ENCODE data around the gene MBNL1. TPM values are rescaled to one million over a fixed set of nuclear protein-coding genes. Genes with fewer than 3 reads are reported as not detected.

The MBNL1 gene
- total RNA-seq, 4 donors from 2014 or later: 353 to 653 (median 495) TPM

DNA sequence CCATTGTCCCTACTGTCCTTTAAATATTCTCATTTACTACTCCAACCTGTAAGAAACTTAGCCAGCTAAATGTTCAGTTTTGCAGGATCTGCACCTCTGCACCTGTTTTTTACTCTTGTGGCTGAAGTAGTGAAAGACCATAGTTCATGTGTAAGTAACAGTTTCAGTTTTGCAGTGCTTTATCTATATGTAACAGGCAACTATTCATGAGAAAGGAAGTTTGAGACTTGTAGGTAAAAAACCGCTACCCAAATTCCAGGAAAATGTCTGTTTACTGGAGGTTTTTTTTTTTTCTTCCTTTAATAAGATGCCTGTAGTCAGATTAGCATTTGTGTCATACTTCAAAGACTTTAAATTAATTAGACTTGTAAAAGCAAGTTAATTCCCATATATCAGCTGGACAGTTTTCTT, 25.4 kb upstream of the MBNL1 start:
- 80 to 90% methylated on average over 1 of the region's 1 CpG for WGBS, 2 donors
- H3K27me3 ChIP-seq: no peaks in the 10 kb centered on the region
- H3K36me3 ChIP-seq: no peaks in the 10 kb centered on the region
- peak overlapping the region in 1 of 4 donors; percentile 68 for H3K27ac ChIP-seq
- peaks cover 0 to 5% (median 2%) of the 10 kb centered on the region in 4 donors for H3K4me1 ChIP-seq
- no peaks in the 10 kb centered on the region for H3K9me3 ChIP-seq
- DNase-seq (ENCODE audit: low spot score in 2 of 2): no peak
- TF ChIP-seq POLR2A (IDR thresholded peaks at IDR 0.05) (no peak), EP300 (IDR thresholded peaks at IDR 0.05) (no peak)
- TF ChIP-seq, protein P1, sequence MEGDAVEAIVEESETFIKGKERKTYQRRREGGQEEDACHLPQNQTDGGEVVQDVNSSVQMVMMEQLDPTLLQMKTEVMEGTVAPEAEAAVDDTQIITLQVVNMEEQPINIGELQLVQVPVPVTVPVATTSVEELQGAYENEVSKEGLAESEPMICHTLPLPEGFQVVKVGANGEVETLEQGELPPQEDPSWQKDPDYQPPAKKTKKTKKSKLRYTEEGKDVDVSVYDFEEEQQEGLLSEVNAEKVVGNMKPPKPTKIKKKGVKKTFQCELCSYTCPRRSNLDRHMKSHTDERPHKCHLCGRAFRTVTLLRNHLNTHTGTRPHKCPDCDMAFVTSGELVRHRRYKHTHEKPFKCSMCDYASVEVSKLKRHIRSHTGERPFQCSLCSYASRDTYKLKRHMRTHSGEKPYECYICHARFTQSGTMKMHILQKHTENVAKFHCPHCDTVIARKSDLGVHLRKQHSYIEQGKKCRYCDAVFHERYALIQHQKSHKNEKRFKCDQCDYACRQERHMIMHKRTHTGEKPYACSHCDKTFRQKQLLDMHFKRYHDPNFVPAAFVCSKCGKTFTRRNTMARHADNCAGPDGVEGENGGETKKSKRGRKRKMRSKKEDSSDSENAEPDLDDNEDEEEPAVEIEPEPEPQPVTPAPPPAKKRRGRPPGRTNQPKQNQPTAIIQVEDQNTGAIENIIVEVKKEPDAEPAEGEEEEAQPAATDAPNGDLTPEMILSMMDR (IDR thresholded peaks at IDR 0.05): no peak
- peak overlapping the region in 1 of 4 donors; percentile 17 for H3K4me3 ChIP-seq

DNA sequence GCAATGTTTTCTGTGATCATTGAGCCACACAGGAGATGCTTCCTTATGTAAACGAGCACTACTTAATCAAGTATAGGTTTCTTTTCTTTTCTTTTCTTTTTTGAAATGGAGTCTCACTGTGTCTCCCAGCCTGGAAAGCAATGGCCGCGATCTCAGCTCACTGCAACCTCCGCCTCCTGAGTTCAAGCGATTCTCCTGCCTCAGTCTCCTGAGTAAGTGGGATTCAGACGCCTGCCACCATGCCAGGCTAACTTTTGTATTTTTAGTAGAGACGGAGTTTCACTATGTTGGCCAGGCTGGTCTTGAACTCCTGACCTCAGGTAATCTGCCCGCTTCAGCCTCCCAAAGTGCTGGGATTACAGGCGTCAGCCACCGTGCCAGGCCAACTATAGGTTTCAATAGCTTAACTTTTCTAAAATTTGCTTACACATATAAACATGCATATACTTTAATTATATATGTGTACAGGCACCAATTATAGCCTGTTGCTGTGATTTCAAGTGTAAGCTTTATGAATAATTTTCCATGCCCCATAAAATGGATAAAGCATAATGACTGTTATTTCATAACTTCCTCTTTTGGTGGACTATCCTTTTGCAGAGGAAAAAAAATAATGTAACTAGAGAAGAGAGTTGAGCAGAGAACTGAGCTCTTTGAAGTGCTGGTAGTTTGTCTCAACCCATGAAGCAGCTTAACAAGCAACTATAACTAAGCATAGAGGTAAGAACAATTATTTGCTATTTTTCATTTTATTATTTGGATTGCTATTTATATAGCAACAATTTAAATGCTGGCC, 24.8 kb upstream of the MBNL1 start:
- no peaks in the 10 kb centered on the region for H3K27me3 ChIP-seq
- H3K4me3 ChIP-seq: peak overlapping the region in 1 of 4 donors; percentile 17
- TF ChIP-seq, protein P1 (IDR thresholded peaks at IDR 0.05): no peak
- TF ChIP-seq EP300 (IDR thresholded peaks at IDR 0.05) (no peak), POLR2A (IDR thresholded peaks at IDR 0.05) (no peak)
- no peaks in the 10 kb centered on the region for H3K36me3 ChIP-seq
- no peaks in the 10 kb centered on the region for H3K9me3 ChIP-seq
- no peak for DNase-seq (ENCODE audit: low spot score in 2 of 2)
- peak overlapping the region in 1 of 4 donors; percentile 68 for H3K27ac ChIP-seq
- WGBS, 2 donors: 85 to 94% methylated on average over 10 of the region's 10 CpGs
- peaks cover 0 to 5% (median 2%) of the 10 kb centered on the region in 4 donors for H3K4me1 ChIP-seq

DNA sequence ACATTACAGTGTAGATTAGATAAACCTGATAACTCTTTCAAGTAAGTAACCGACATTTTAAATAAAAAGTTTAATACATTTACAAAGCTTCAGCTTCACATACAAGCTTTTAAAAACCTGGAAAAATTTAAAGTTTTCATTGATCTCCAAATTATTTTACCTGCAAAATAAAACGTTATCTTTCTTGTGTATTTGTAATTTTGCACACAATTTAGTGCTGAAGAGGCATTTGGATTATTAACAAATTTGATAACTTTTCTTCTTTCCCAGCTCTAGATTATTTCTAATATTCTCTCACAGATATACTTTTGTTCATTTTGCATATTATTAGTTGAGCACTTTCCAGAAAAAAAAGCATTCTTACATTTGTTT, 24.2 kb upstream of the MBNL1 start:
- H3K4me1 ChIP-seq: peaks cover 0 to 5% (median 2%) of the 10 kb centered on the region in 4 donors
- H3K9me3 ChIP-seq: no peaks in the 10 kb centered on the region
- H3K27me3 ChIP-seq: no peaks in the 10 kb centered on the region
- TF ChIP-seq EP300 (IDR thresholded peaks at IDR 0.05) (no peak), POLR2A (IDR thresholded peaks at IDR 0.05) (no peak)
- TF ChIP-seq, protein P1 (IDR thresholded peaks at IDR 0.05): no peak
- 70 to 75% methylated on average over 2 of the region's 2 CpGs for WGBS, 2 donors
- DNase-seq (ENCODE audit: low spot score in 2 of 2): no peak
- H3K4me3 ChIP-seq: peak overlapping the region in 1 of 4 donors; percentile 17
- no peaks in the 10 kb centered on the region for H3K36me3 ChIP-seq
- H3K27ac ChIP-seq: peak overlapping the region in 1 of 4 donors; percentile 68

DNA sequence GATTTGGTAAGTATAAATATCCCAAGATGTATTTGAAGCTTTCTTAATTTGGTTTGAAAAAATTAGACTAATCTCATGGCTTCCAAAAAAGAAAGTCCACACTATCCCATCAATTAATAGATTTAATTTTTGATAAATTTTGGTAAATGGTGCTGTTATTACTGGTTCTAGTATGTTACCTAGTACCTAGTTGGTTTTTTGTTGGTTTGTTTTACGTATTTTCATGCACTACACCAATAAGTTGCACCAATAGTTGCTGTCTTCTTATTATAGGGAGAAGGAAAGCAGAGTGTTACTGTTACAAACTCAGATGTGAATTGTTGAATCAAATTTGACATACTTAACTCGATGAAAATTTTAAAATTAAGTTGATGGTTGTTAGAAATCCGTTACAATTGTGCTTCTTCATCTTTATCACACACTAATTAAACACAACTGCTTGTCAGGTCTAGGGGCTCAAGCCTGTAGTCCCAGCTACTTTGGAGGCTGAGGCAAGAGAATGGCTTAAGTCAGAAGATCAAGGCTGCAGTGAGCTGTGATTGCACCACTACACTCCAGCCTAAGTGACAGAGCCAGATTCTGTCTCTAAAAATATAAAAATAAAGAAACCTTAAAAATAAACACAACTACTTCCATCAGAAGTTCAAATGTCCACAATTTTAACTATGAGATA, 23.1 kb upstream of the MBNL1 start:
- Histone ChIP-seq H3K4me1 (peaks cover 0 to 5% (median 2%) of the 10 kb centered on the region in 4 donors), H3K27me3 (no peaks in the 10 kb centered on the region), H3K36me3 (no peaks in the 10 kb centered on the region), H3K27ac (peak overlapping the region in 2 of 4 donors; percentile 3 to 68), H3K9me3 (no peaks in the 10 kb centered on the region), H3K4me3 (peak overlapping the region in 2 of 4 donors; percentile 0 to 10)
- no peak for DNase-seq (ENCODE audit: low spot score in 2 of 2)
- WGBS, 2 donors: 87 to 91% methylated on average over 3 of the region's 3 CpGs
- TF ChIP-seq, protein P1 (IDR thresholded peaks at IDR 0.05): no peak
- no peak for TF ChIP-seq EP300 (IDR thresholded peaks at IDR 0.05)
- TF ChIP-seq POLR2A (IDR thresholded peaks at IDR 0.05): no peak

DNA sequence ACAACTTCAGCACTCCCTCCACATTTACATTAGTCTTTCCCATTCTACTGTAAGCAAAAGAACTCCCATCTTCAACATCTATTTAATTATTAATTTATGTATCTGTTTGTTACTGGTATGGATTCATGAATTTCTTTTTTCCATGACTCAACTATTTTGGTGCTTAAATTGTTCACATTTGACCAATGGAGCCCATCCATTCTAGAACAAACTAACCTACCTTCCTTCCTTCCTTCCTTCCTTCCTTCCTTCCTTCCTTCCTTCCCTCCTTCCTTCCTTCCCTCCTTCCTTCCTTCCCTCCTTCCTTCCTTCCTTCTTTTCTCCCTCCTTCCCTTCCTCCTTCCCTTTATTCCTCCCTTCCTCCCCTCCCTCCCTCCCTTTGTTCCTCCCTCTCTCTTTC, 16.8 kb upstream of the MBNL1 start:
- H3K36me3 ChIP-seq: no peaks in the 10 kb centered on the region
- no peak overlapping the region for H3K27ac ChIP-seq
- H3K4me3 ChIP-seq: no peak overlapping the region
- peaks cover 0 to 10% (median 0%) of the 10 kb centered on the region in 4 donors for H3K4me1 ChIP-seq
- TF ChIP-seq, protein P1 (IDR thresholded peaks at IDR 0.05): no peak
- TF ChIP-seq EP300 (IDR thresholded peaks at IDR 0.05) (no peak), POLR2A (IDR thresholded peaks at IDR 0.05) (no peak)
- DNase-seq (ENCODE audit: low spot score in 2 of 2): no peak
- no peaks in the 10 kb centered on the region for H3K9me3 ChIP-seq
- H3K27me3 ChIP-seq: no peaks in the 10 kb centered on the region

Measured in tibial nerve (tissue), 4 donors.